Mesenteric fat pad (tissue), 1 donor: ENCODE results near the gene HGF. TPM values are rescaled to one million over a fixed set of nuclear protein-coding genes. Genes with fewer than 3 reads are reported as not detected.
"Not testable (repeated sequence)": the region's sequence is repeated elsewhere in the genome, so short reads cannot be mapped to it uniquely, and the experiment has no call there.

ENCODE experiments used
- DNase-seq: peaks from one replicate; pipeline ENCODE4 v3.0.0-alpha.2; 2020; ENCODE audit warnings: low spot score
- long read RNA-seq: library from polyadenylated mRNA; unstranded; transcript quantifications from one replicate; pipeline ENCODE4 v2.0.0, GENCODE V29; 2020
- total RNA-seq: library from RNA; stranded (reverse); fragmentation: NEBNext Ultra II Directional; extraction: Animal tissue kit (Norgen Biotek cat#: 25700); gene quantifications from one replicate; pipeline ENCODE4 v1.2.1, GENCODE V29; 2021
- donor health status: DM: yes; HTN: yes; CAD: no.

Gene HGF
- total RNA-seq, result 8.2 TPM
- long read RNA-seq, partial matches to known transcripts, result 0 of 1 reads
- long read RNA-seq, other reads (novel, unspliced or antisense), result 1 of 1 reads

DNA sequence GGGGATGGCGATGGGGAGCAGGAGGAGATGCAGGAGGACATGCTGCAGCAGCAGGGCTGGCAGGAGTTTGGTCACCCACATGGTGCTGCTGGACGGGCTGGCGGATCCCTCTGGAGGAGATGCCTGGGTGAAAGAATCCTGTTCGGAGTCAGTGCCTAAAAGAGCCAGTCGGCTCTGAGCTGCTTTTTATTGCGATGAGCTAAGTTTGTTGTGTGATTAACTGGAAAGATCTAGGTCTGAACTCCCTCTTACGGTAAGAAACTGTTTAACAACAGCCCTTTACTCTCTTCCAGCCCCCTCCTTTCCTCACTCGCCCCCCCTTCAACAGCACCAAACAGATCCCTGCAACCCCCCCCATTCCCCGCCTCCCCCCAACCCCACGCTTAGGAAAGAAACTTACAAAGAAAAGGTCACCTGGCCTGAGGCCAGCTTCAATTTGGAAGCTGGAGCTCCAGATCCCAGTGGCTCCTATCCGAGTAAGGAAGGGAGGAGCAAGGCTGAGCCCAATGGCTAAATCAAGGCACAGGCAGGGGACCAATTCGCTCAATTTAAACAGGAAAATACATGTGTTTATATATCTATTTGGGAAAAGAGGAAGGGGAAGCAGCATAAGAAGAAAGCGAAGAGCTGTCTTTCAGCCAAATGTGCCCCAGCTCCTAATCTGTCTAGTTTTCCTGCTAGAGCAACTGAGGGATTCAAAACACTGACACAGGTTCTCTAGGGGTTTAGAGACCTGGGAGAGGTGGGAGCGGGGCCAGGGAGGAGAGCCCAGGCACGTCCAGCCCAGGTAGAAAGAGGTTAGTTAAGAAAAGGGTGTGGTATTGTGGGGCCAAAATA is at the start of gene HGF:
Gene HGF, minus strand, starts transcription at position 157 of the 837 bp plus-strand sequence. Its CDS starts 76 bp downstream, at position 81.
- DNase-seq, result no peak

DNA sequence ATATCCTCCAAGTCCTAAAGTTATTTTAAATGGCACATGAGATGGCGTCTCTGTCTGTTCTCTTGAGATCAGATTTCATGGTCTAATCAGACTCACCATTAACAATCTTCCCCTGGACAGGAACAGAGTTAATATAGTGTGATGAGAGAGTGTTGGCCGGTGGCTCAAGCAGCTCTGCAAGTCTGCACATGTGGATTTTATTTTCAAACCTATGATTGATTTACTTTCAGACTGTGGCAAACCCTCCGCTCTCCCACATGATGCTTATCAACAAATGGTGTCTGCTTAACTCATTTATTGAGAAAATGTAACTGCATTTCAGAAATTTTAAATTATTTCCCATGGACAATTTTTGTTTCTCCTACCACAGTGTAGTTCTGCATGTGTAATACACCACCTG is 46.5 kb upstream of the HGF start:
- no peak for DNase-seq

DNA sequence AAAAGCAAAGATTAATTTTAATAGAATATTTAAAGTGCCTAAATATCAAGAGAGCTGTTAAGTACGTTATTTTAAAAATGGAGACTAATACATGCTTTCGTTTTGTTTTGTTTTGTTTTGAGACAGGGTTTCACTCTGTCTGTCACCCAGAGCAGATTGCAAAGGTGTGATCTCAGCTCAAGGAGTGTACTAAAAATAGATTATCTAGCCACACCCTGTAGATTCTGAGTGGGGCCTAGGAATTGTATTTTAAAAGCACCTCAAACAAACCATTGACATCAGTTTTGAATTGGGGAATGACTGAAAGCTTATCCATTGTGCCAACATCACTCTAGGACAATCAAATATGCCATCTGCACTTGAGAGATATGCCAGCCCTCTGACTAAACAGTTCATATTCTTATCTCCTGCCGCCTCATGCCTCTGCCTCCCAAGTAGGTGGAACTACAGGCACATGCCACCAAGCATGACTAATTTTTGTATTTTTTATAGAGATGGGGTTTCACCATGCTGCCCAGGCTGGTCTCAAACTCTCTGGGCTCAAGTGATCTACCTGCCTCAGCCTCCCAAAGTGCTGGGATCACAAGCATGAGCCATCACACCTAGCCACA is 43.1 kb upstream of the HGF start:
- DNase-seq, result not testable (repeated sequence)

DNA sequence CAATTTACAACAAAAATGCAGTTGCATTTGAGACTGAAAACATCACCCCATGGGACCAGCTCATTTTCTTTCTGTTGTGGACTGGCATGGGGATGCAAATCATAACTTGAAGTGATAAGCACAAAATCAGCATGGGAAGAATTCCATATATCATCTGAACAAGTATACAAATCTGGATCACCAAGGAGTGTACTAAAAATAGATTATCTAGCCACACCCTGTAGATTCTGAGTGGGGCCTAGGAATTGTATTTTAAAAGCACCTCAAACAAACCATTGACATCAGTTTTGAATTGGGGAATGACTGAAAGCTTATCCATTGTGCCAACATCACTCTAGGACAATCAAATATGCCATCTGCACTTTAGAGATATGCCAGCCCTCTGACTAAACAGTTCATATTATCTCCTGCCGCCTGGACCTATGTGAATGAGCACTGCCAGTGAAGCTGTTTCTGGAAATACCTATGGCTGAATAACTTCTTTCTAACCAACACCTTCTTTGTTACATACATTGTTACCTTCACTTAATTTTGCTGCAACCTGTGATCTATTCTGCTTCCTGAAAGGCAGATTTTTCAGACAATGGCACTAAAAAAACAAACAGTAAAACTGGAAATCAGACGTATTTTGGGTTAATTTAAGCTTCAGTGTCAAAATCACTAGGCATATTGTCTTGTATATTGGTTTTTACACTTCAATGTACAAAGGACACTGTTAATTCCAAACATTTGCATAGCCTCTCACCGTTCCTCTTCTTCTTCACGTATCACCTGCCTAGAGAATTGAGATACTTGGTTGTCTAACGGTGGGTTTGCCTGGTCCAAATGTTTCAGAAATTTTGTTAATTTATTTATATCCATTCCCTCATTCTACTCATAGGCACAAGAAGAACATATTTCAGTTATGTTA is 42.4 kb upstream of the HGF start:
- DNase-seq, result no peak

DNA sequence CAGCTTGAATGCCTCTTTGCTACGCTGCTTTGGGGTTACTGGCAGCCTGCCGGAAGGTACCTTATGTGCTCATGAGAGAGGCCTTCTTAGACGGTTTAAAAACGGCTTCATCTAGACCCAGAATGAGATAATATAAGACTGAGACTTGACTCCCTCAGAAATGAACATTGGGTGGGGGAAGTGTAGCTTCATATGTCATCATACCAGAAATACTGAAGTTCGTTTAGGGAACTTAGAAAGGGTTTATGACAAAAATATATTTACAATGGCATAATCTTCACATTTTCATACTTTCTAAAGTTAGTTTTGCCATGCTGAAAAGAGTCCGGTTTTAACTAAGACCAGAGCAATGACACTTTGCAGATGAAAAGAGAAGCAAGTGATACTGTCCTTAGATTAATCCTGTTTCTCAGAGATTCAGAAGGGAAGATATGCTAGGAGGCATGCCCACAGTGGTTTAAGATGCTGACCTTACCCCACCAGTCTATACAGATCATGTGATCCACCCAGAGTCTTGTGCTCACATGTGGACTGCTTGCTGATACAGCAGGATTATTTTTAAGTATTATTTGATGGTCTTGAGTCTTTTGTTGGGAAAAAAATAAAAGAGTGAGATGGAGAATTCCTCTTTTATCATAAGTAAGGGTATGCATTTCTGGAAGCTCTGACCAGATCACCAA is 40.8 kb upstream of the HGF start:
- DNase-seq, result no peak

DNA sequence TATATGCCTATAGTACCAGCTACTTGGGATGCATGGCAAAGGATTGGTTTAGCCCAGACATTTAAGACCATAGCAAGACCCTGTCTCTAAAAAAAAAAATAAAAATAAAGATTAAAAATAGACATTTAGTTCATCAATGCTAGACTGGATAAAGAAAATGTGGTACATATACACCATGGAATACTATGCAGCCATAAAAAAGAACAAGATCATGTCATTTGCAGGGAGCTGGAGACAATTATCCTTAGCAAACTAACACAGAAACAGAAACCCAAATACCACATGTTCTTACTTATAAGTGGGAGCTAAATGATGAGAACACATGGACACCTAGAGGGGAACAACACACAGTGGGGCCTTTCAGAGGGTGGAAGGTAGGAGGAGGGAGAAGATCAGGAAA is 38.5 kb upstream of the HGF start:
- not testable (repeated sequence) for DNase-seq

DNA sequence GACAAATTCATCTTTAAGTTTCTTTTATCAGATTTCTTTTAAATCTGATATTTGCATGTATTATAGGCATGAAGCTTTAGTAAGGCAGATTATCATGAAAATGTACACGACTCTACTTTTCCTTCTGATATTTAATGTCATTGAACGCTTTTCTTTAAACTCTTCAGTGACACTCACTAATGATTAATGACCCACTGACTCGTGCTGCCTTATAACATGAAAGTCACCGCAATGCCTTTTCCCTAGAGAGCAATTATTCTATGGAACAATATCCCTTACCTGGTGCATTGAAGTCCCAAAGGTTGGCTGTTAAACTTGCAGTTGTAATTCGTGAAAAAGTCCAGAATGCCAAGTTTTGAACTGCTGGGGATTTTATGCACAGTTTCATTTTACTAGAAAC is 33.4 kb upstream of the HGF start:
- no peak for DNase-seq

DNA sequence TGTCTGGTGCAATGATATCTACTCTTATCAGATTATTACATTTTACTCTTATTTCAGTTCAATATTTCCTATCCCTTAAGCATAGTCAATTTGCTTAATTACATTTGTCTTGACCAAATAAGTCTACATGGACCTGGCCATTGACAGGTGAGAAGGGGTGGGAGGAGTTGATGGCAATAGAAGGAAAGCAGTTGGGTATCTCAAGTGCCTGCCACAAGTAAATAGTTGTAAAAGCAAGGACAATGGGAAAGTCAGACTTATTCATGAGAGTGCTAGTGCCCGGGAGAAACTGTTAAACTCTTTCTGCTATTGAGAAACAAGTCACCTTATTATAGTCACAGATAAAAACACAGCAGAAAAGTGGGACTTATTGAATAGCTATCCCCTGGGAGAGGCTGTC is 32.4 kb upstream of the HGF start:
- DNase-seq, result no peak

DNA sequence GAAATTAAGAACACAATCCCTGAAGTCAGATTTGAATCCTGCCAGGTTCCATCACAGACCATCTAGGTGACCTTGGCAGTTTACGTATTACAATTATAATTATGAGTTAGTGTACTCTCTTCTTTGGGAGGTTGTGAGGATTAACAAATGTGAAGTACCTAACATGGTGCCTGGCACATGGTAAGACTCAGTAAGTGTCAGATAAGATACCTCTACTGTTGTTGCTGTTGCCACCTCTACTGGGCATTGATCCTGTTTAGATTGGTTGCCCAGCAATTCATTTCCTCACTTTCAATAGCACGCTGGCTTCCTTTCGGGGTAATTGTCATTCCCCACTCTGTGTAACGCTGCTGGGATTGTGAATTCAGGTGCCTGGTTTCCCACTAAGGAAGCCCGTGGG is 31.7 kb upstream of the HGF start:
- DNase-seq, result no peak

DNA sequence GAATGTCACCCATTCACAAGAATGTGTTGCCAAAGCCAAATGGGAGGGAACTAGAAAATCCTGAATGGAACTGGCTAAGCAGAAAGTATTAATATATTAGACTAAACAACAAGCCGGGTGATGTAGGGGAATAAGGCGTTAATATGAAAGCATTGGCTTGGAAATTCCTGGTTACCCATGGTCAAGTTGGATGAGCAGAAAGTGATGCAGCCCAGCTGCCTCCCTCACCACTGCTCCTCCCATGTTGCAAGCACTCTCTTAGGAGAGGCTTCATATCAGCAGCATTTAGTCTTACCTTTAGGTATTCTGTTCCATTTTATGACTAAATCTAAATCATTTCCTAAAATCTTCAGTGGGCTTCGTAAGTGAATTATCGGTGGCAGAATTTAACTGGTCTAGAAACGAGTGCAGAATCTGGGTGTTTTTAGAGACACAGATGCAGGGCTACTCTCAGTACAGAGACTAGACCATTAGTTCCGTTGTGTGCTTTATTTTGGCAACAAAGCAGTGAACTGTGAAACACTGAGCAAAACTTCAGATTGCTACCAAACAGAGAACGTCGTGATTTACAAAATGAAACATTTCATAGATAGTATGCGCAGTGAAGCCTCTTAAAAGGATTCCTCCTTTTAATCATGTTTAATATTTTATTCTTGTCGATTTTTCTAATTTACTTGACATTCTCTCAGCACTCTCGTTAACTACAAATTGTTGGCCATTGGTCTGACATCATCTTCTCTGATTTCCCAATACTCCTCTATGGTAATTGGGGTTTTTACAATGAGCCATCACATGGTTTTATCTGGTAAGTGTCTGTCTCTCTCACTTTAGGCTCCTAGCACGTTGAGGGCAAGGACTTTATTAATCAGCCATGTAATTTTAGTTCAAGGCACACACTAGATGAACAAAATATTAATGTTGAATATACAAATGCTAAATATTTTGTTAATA is 22.0 kb upstream of the HGF start:
- no peak for DNase-seq

DNA sequence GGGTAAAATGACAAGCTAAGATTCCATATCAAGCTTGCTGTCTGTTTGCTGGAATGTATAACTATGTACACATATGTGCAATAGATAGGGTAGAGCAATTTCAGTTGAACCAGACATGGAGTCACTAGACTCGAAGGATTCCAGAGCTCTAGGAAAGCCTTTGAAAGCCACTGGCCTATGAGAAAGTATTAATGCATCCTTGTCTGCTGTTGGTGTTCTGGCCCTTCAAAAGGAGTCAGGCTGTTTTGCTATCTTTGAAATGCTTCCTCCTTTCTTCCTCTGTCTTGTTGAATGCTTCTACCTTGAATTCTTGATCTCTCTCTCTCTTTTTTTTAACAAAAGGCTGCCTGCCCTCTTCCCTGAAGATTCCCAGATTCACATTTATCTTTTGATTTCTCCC is 20.8 kb upstream of the HGF start:
- no peak for DNase-seq

DNA sequence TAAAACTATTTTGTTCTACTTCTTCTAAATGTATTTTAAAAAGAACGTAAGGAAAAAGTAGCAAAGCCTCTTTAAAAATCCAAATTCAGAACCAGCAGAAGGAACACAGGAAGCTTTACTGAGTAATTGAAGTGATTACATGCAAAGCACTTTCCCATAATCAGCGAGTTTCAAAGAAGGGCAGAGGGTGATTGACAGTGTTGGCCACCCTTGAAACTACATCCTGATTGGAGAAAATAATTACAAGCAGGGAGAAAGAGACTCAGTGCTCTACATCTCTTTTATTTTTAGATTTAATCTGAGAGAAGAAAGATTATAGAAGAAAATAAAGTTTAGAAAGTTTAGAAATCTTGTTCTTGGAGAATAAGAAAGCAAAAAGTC is 20.3 kb upstream of the HGF start:
- no peak for DNase-seq

DNA sequence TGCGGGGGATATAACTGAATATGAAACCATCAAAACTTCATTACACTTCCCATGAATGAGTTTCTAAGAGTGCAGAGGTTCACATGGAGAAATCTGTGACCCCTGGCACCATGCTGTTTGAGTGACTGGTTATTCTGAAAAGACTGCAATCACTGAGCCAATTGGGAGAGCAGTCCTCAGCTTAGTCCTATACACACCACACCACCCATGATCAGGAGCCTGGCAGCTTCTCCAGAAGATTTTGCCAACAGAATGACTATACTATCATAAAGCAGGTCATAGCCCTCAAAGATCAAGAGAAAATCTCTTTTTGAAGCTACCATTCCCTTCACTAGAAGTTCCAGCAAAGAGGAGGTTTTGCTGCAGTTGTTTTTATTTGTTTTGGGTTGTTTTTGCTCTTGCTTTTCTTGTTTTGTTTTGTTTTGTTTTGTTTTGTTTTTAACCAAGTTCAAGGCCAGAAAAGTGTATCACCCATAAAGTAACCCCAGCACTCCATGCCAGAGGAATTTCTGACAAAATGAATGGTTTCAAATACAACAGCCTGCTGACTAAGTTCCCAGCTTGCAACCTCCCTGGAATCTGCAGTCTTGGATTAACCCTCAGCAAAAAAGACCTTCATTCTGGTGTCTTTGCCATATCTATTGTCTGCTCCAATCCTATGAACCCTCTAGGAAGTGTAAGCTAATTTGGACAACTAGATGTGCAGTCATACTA is 19.7 kb upstream of the HGF start:
- no peak for DNase-seq

DNA sequence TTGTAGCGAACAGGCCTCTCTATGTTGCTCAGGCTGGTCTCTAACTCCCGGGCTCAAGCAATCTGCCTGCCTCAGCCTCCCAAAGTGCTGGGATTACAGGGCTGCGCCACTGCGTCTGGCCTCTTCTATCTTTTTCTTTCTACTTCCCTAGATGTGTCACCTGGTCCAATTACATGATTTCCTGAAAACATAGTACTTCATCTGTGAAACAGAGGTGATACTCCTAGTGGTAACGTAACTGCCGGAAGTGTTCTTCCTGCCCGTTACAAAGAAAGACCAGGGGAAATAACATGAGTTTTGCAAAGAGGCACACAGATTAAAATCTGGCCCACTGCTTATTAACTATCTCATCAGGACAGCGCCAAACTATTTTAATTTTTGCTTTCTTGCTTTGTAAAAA is 18.4 kb upstream of the HGF start:
- no peak for DNase-seq

DNA sequence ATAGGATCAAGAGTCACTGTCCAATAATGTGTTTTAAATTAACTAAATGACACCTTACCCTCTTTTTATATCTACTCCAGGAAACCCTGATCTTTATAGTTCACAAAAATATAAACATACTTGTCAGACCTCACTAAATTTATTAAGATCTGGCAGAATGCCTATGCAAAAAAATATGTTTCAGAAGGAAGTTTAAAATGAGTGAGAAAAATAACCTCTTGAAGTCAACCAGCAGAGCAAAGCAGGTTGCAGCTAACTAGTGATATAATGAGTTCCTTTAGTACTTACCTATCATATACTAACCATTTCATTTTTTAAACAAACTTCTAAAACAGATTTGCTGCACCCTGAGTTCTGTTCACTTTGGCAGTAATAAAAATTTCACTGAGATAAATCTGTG is 14.0 kb upstream of the HGF start:
- DNase-seq, result no peak

DNA sequence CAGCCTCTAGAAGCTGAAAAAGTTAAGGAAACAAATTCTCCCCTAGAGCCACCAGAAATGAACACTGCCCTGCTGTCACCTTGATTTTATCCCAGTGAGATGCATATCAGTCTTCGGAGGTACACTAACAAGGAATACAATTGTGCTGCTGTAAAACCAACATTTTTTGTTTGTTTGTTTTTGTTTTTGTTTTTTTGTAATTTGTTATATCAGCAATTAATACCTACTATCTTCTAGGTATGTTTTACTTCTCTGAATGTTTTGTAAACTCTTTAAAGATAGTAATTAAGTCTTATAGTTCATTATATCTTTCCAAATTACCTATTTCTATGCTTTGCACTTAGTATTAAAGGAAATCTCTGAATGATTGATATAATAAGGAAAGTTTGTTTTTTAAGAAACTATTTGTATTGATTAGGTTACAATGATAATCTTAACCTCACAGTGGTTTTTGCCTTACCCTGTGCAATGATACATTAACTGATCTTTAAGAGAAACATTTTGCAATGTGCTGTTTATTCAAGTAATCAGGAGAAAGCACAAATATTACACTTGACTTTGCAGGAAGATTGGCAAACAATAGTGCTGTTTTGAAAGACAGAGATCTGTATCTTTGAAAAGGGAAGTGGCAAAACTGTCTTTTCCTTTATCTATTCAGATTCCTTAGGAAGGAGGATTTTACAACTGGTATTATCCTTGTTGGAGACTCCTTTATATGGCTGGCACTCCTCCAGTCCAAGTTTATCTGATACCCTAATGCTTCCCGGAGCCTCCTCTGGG is 11.3 kb upstream of the HGF start:
- DNase-seq, result no peak

DNA sequence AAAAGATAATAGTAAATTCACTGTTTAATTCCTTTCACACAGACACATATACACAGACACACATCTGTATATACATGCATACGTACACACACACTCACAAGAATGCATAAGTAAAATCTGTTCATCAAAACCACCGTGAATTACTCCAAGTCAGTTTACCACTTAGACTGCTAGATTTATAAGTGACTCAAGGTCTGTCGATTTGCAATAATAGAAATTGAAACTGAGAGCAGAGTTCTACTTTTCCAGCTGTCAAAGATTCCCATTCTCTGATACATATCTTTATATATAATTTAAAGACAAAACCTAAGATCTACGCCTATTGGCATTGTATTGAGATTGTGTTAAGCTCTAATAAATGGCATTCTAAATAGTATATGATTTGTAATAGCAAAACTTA is 9.9 kb upstream of the HGF start:
- DNase-seq, result no peak

DNA sequence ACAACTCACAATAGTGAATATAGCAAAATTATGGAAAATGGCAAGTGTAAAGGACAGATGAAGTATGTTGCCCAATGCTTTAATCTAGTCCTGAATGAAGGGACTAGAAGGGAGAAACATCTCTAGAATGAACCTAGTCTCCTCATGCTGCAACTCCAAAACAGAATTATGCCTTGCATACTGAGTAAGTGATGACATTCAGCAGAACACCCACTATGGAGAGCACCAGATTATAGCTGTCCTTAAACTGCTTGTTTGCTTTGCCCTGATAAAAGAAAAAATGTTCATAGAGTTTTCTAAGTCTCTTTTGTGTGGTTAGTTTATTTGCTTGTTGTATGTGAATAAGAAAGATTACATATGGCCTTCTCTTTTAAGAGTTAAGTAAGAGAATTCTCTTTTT is 7.8 kb upstream of the HGF start:
- no peak for DNase-seq
